NT2/D1 (cell line): Measurements from ENCODE around the gene PKN2.

Experiments used
- SUZ12 ChIP-seq: IDR thresholded peaks from 2 replicates; pipeline ENCODE4 v1.6.1; 2011; ENCODE audit not compliant: insufficient read length, insufficient read depth; ENCODE audit errors: extremely low read depth
- YY1 ChIP-seq: IDR thresholded peaks from 2 replicates; pipeline ENCODE4 v1.6.1; 2011; ENCODE audit not compliant: insufficient read length, insufficient read depth

GRCh38 chr1:88727205-88727604 is 43.1 kb downstream of the PKN2 start:
- TF ChIP-seq SUZ12, result no peak
- TF ChIP-seq YY1, result no peak
